ENCODE data around the gene ACY1.
A peak's percentile ranks its signal among the peaks of the same experiment; 100 is the strongest.
"Not testable (repeated sequence)": the region's sequence is repeated elsewhere in the genome, so short reads cannot be mapped to it uniquely, and the experiment has no call there.

Gene ACY1

GRCh38 chr3:51986010-51986947, 2.9 kb downstream of the ACY1 start:
- DNase-seq: no peak

- no peak for DNase-seq
Measured at GRCh38 chr3:51987568-51987967, 4.2 kb downstream of the ACY1 start.

- DNase-seq: no peak
Measured at GRCh38 chr3:51988286-51989146, 5.2 kb downstream of the ACY1 start.

GRCh38 chr3:51990501-51990971, 7.2 kb downstream of the ACY1 start:
- not testable (repeated sequence) for DNase-seq

- DNase-seq: no peak
Measured at GRCh38 chr3:51992017-51992682, 8.8 kb downstream of the ACY1 start.

- DNase-seq: not testable (repeated sequence)
Measured at GRCh38 chr3:51993657-51994056, 10.3 kb downstream of the ACY1 start.

GRCh38 chr3:51994530-51994929, 11.2 kb downstream of the ACY1 start:
- DNase-seq: no peak

GRCh38 chr3:51995346-51996163, 12.2 kb downstream of the ACY1 start, which contains the start of gene RPL29:
TSS of gene RPL29 (minus strand) at chr3:51995895. CDS start at chr3:51995461, 434 bp downstream.
- peak; percentile 80 to 95 for DNase-seq

GRCh38 chr3:51997172-51997571, 13.8 kb downstream of the ACY1 start:
- DNase-seq: no peak

GRCh38 chr3:51997935-51998596, 14.7 kb downstream of the ACY1 start:
- no peak for DNase-seq

GRCh38 chr3:51998774-51999173, 15.4 kb downstream of the ACY1 start:
- no peak for DNase-seq

- no peak for DNase-seq
Measured at GRCh38 chr3:51999846-52000245, 16.5 kb downstream of the ACY1 start.

- DNase-seq: peak; percentile 26 to 89
Measured at GRCh38 chr3:52001443-52001974, 18.2 kb downstream of the ACY1 start.

GRCh38 chr3:52002748-52003147, 19.4 kb downstream of the ACY1 start:
- DNase-seq: no peak

GRCh38 chr3:52004163-52004787, 20.9 kb downstream of the ACY1 start:
- DNase-seq: peak; percentile 26 to 64

GRCh38 chr3:52004906-52005395, 21.6 kb downstream of the ACY1 start:
- no peak for DNase-seq

- DNase-seq: no peak
Measured at GRCh38 chr3:52005571-52005986, 22.2 kb downstream of the ACY1 start.

GRCh38 chr3:52006017-52006819, 22.9 kb downstream of the ACY1 start:
- no peak for DNase-seq

GRCh38 chr3:52006820-52007133, 23.4 kb downstream of the ACY1 start:
- DNase-seq: no peak

GRCh38 chr3:52007291-52007690, 24.0 kb downstream of the ACY1 start:
- no peak for DNase-seq

Measured in NCI-H526 (cell line).